Immature natural killer cell (primary cell): Measurements from ENCODE around the gene ZNF431. TPM values are rescaled to one million over a fixed set of nuclear protein-coding genes. Genes with fewer than 3 reads are reported as not detected.
"Not testable (repeated sequence)": the region's sequence is repeated elsewhere in the genome, so short reads cannot be mapped to it uniquely, and the experiment has no call there.

Experiments
- DNase-seq, 3 donors: peaks; one replicate each; pipeline ENCODE4 v3.0.0; 2022; ENCODE audit warnings: mixed read lengths in 1 of 3
- H3K27ac Mint-ChIP-seq, 6 donors: one replicate each; pipeline ENCODE4 v1.8.0; 2020; ENCODE audit warnings: mixed read lengths in 6 of 6, mild to moderate bottlenecking in 5 of 6, inconsistent platforms in 4 of 6, moderate library complexity in 3 of 6
- H3K27me3 Mint-ChIP-seq, 3 donors: one replicate each; pipeline ENCODE4 v1.8.0; 2020 to 2021; ENCODE audit warnings: low read depth in 3 of 3, mild to moderate bottlenecking in 3 of 3, mixed read lengths in 3 of 3, moderate library complexity in 3 of 3, inconsistent platforms in 1 of 3
- H3K36me3 Mint-ChIP-seq, 3 donors: one replicate each; pipeline ENCODE4 v1.8.0; 2020; ENCODE audit warnings: mixed read lengths in 3 of 3, inconsistent platforms in 2 of 3, mild to moderate bottlenecking in 2 of 3
- H3K4me1 Mint-ChIP-seq, 2 donors: one replicate each; pipeline ENCODE4 v1.8.0; 2020; ENCODE audit warnings: inconsistent platforms in 2 of 2, mild to moderate bottlenecking in 2 of 2, mixed read lengths in 2 of 2, moderate library complexity in 1 of 2
- H3K4me3 Mint-ChIP-seq, 5 donors: one replicate each; pipeline ENCODE4 v1.8.0; 2020; ENCODE audit warnings: mild to moderate bottlenecking in 5 of 5, mixed read lengths in 5 of 5, inconsistent platforms in 3 of 5, moderate library complexity in 3 of 5
- H3K9me3 Mint-ChIP-seq, 6 donors: one replicate each; pipeline ENCODE4 v1.8.0; 2020; ENCODE audit warnings: mild to moderate bottlenecking in 6 of 6, mixed read lengths in 6 of 6, inconsistent platforms in 4 of 6, moderate library complexity in 3 of 6
- polyA plus RNA-seq, 3 donors: library from polyadenylated mRNA; unstranded; fragments of 300-500 nt; fragmentation: Illumina TruSeq; gene quantifications; one replicate each; pipeline ENCODE4 v1.2.3, GENCODE V29; 2021

Gene ZNF431
- polyA plus RNA-seq, 3 donors from 2014 or later, result 6.3 to 12.7 (median 7.6) TPM

- peaks cover 0 to 5% (median 4%) of the 10 kb centered on the region in 3 donors for H3K27me3 Mint-ChIP-seq
- no peaks in the 10 kb centered on the region for H3K4me1 Mint-ChIP-seq
- H3K36me3 Mint-ChIP-seq, result peaks cover 8 to 22% (median 14%) of the 10 kb centered on the region in 3 donors
- H3K9me3 Mint-ChIP-seq, result peaks cover 0 to 21% (median 11%) of the 10 kb centered on the region in 6 donors
- H3K27ac Mint-ChIP-seq, result no peak overlapping the region
- no peak overlapping the region for H3K4me3 Mint-ChIP-seq
- no peak for DNase-seq
Observed at GRCh38 chr19:21128901-21129698, 12.7 kb upstream of the ZNF431 start.

- H3K27me3 Mint-ChIP-seq, result peaks cover 0 to 5% (median 4%) of the 10 kb centered on the region in 3 donors
- H3K9me3 Mint-ChIP-seq, result peaks cover 0 to 20% (median 12%) of the 10 kb centered on the region in 6 donors
- no peak for DNase-seq
Observed at GRCh38 chr19:21130097-21130775, 11.6 kb upstream of the ZNF431 start.

GRCh38 chr19:21133633-21134032, 8.2 kb upstream of the ZNF431 start:
- Mint-ChIP-seq H3K36me3 (peaks cover 6 to 8% (median 6%) of the 10 kb centered on the region in 3 donors), H3K9me3 (peaks cover 0 to 9% (median under 1%) of the 10 kb centered on the region in 6 donors), H3K4me3 (no peak overlapping the region), H3K4me1 (no peaks in the 10 kb centered on the region), H3K27me3 (peaks cover 0 to 4% (median 0%) of the 10 kb centered on the region in 3 donors), H3K27ac (no peak overlapping the region)
- no peak for DNase-seq

More at GRCh38 chr19:21130097-21130775, 11.6 kb upstream of the ZNF431 start:
- H3K4me3 Mint-ChIP-seq, result no peak overlapping the region
- peaks cover 8 to 21% (median 13%) of the 10 kb centered on the region in 3 donors for H3K36me3 Mint-ChIP-seq
- no peaks in the 10 kb centered on the region for H3K4me1 Mint-ChIP-seq
- H3K27ac Mint-ChIP-seq, result no peak overlapping the region

- peaks cover 0 to 4% (median 0%) of the 10 kb centered on the region in 3 donors for H3K27me3 Mint-ChIP-seq
Observed at GRCh38 chr19:21134934-21135366, 6.9 kb upstream of the ZNF431 start.

GRCh38 chr19:21135433-21135832, 6.4 kb upstream of the ZNF431 start:
- Mint-ChIP-seq H3K27ac (no peak overlapping the region), H3K27me3 (peaks cover 0 to under 1% (median 0%) of the 10 kb centered on the region in 3 donors), H3K9me3 (peaks cover 0 to 5% (median 0%) of the 10 kb centered on the region in 6 donors), H3K4me3 (no peak overlapping the region), H3K36me3 (peaks cover under 1 to 1% (median under 1%) of the 10 kb centered on the region in 3 donors), H3K4me1 (no peaks in the 10 kb centered on the region)
- no peak for DNase-seq

More at GRCh38 chr19:21134934-21135366, 6.9 kb upstream of the ZNF431 start:
- Mint-ChIP-seq H3K36me3 (peaks cover 6% of the 10 kb centered on the region in 3 donors), H3K4me1 (no peaks in the 10 kb centered on the region), H3K27ac (no peak overlapping the region), H3K9me3 (peaks cover 0 to 9% (median 0%) of the 10 kb centered on the region in 6 donors), H3K4me3 (no peak overlapping the region)
- no peak for DNase-seq

- H3K9me3 Mint-ChIP-seq, result peaks cover 0 to 3% (median 0%) of the 10 kb centered on the region in 6 donors
- no peak overlapping the region for H3K27ac Mint-ChIP-seq
- H3K4me3 Mint-ChIP-seq, result no peak overlapping the region
- no peak for DNase-seq
- peaks cover 2 to 10% (median 4%) of the 10 kb centered on the region in 3 donors for H3K27me3 Mint-ChIP-seq
- H3K36me3 Mint-ChIP-seq, result no peaks in the 10 kb centered on the region
- peaks cover 14 to 18% of the 10 kb centered on the region in 2 donors for H3K4me1 Mint-ChIP-seq
Observed at GRCh38 chr19:21138130-21138529, 3.7 kb upstream of the ZNF431 start.

GRCh38 chr19:21141006-21141405, 834 bp upstream of the ZNF431 start:
- not testable (repeated sequence) for DNase-seq, H3K9me3 Mint-ChIP-seq, H3K27me3 Mint-ChIP-seq, H3K27ac Mint-ChIP-seq
- Mint-ChIP-seq H3K4me1 (peaks cover 23 to 43% of the 10 kb centered on the region in 2 donors), H3K36me3 (peaks cover 12 to 22% (median 12%) of the 10 kb centered on the region in 3 donors), H3K4me3 (peak overlapping the region in 2 of 5 donors; percentile 10 to 95)

GRCh38 chr19:21143428-21143827, 1.6 kb downstream of the ZNF431 start:
- peaks cover 30 to 59% of the 10 kb centered on the region in 2 donors for H3K4me1 Mint-ChIP-seq
- H3K27ac Mint-ChIP-seq, result peak overlapping the region in 5 of 6 donors; percentile 40 to 96 (median 72)
- no peaks in the 10 kb centered on the region for H3K9me3 Mint-ChIP-seq
- peak overlapping the region; percentile 62 to 98 (median 95) for H3K4me3 Mint-ChIP-seq
- H3K27me3 Mint-ChIP-seq, result peaks cover 2 to 10% (median 10%) of the 10 kb centered on the region in 3 donors
- H3K36me3 Mint-ChIP-seq, result peaks cover 18 to 38% (median 18%) of the 10 kb centered on the region in 3 donors
- no peak for DNase-seq

- peaks cover 19 to 42% (median 22%) of the 10 kb centered on the region in 3 donors for H3K36me3 Mint-ChIP-seq
- H3K4me3 Mint-ChIP-seq, result no peak overlapping the region
- peaks cover 2 to 10% (median 10%) of the 10 kb centered on the region in 3 donors for H3K27me3 Mint-ChIP-seq
- DNase-seq, result no peak
- peaks cover 32 to 63% of the 10 kb centered on the region in 2 donors for H3K4me1 Mint-ChIP-seq
- no peaks in the 10 kb centered on the region for H3K9me3 Mint-ChIP-seq
- peak overlapping the region in 3 of 6 donors; percentile 34 to 76 (median 53) for H3K27ac Mint-ChIP-seq
Observed at GRCh38 chr19:21143854-21144253, 2.0 kb downstream of the ZNF431 start.

GRCh38 chr19:21147540-21147939, 5.7 kb downstream of the ZNF431 start:
- H3K4me1 Mint-ChIP-seq, result peaks cover 39 to 85% of the 10 kb centered on the region in 2 donors
- DNase-seq, result no peak
- peaks cover 0 to 5% (median 2%) of the 10 kb centered on the region in 3 donors for H3K27me3 Mint-ChIP-seq
- H3K9me3 Mint-ChIP-seq, result no peaks in the 10 kb centered on the region
- peaks cover 31 to 60% (median 32%) of the 10 kb centered on the region in 3 donors for H3K36me3 Mint-ChIP-seq
- H3K4me3 Mint-ChIP-seq, result no peak overlapping the region
- peak overlapping the region in 2 of 6 donors; percentile 21 to 42 for H3K27ac Mint-ChIP-seq

GRCh38 chr19:21148681-21149080, 6.8 kb downstream of the ZNF431 start:
- Mint-ChIP-seq H3K36me3 (peaks cover 26 to 55% (median 32%) of the 10 kb centered on the region in 3 donors), H3K4me1 (peaks cover 29 to 82% of the 10 kb centered on the region in 2 donors), H3K27ac (peak overlapping the region in 1 of 6 donors; percentile 10)

GRCh38 chr19:21149877-21150276, 8.0 kb downstream of the ZNF431 start:
- Mint-ChIP-seq H3K27me3 (peaks cover 0 to 5% (median 0%) of the 10 kb centered on the region in 3 donors), H3K9me3 (no peaks in the 10 kb centered on the region), H3K4me1 (peaks cover 30 to 73% of the 10 kb centered on the region in 2 donors), H3K36me3 (peaks cover 25 to 46% (median 27%) of the 10 kb centered on the region in 3 donors), H3K27ac (peak overlapping the region in 1 of 6 donors; percentile 50), H3K4me3 (no peak overlapping the region)
- no peak for DNase-seq

More at GRCh38 chr19:21148681-21149080, 6.8 kb downstream of the ZNF431 start:
- DNase-seq, result no peak
- no peaks in the 10 kb centered on the region for H3K9me3 Mint-ChIP-seq
- peaks cover 0 to 5% (median 0%) of the 10 kb centered on the region in 3 donors for H3K27me3 Mint-ChIP-seq
- H3K4me3 Mint-ChIP-seq, result no peak overlapping the region

- peaks cover 35 to 71% of the 10 kb centered on the region in 2 donors for H3K4me1 Mint-ChIP-seq
- peaks cover 0 to 4% (median 0%) of the 10 kb centered on the region in 6 donors for H3K9me3 Mint-ChIP-seq
- no peak for DNase-seq
- H3K27ac Mint-ChIP-seq, result peak overlapping the region in 1 of 6 donors; percentile 39
- peaks cover 19 to 45% (median 29%) of the 10 kb centered on the region in 3 donors for H3K36me3 Mint-ChIP-seq
- no peaks in the 10 kb centered on the region for H3K27me3 Mint-ChIP-seq
- no peak overlapping the region for H3K4me3 Mint-ChIP-seq
Observed at GRCh38 chr19:21151460-21151859, 9.6 kb downstream of the ZNF431 start.
